Activated CD8-positive, alpha-beta T cell treated with anti-CD3 and anti-CD28 coated beads for 36 hours (primary cell): ENCODE data around the gene SGMS1. TPM values are rescaled to one million over a fixed set of nuclear protein-coding genes. Genes with fewer than 3 reads are reported as not detected.
"Not testable (repeated sequence)": the region's sequence is repeated elsewhere in the genome, so short reads cannot be mapped to it uniquely, and the experiment has no call there.

ENCODE experiments used
- ATAC-seq: fragments of 200-7000 bp; cut with Tn5 transposase; one replicate; pipeline ENCODE4 v1.10.0; 2021; ENCODE audit warnings: mild to moderate bottlenecking, moderate library complexity
- CTCF ChIA-PET: fragments of 350-600 bp; sonication (Branson Sonifier 250); formaldehyde crosslinking; loops from one replicate; lab custom pipeline; 2021; ENCODE audit warnings: antibody characterized with exemption; lab: Charles Lee
- POLR2A ChIA-PET: fragments of 350-600 bp; sonication (Branson Sonifier 250); formaldehyde crosslinking; loops from one replicate; lab custom pipeline; 2021; ENCODE audit warnings: antibody characterized with exemption; lab: Charles Lee
- DNase-seq: peaks from one replicate; pipeline ENCODE4 v3.0.0-alpha.2; 2020
- H3K27ac Mint-ChIP-seq: one replicate; pipeline ENCODE4 v1.8.0; 2021; ENCODE audit warnings: mild to moderate bottlenecking, mixed read lengths
- H3K27me3 Mint-ChIP-seq: one replicate; pipeline ENCODE4 v1.8.0; 2021; ENCODE audit warnings: mixed read lengths
- H3K36me3 Mint-ChIP-seq: one replicate; pipeline ENCODE4 v1.8.0; 2021; ENCODE audit warnings: low read depth, mixed read lengths
- H3K4me1 Mint-ChIP-seq: one replicate; pipeline ENCODE4 v1.8.0; 2021; ENCODE audit warnings: low read depth, mixed read lengths
- H3K4me3 Mint-ChIP-seq: one replicate; pipeline ENCODE4 v1.8.0; 2021; ENCODE audit warnings: mild to moderate bottlenecking, moderate library complexity, mixed read lengths
- H3K9me3 Mint-ChIP-seq: one replicate; pipeline ENCODE4 v1.8.0; 2021; ENCODE audit warnings: mixed read lengths
- intact Hi-C: fragments of 100-400 bp; cut with micrococcal nuclease; formaldehyde crosslinking; loops from one replicate; pipeline ENCODE4 v1.10.0; 2022
- total RNA-seq, 2 experiments: library from RNA; stranded (reverse); gene quantifications; one replicate each; pipeline ENCODE4 v1.2.3, GENCODE V29; 2021
- TF ChIP-seq, protein P1 (sequence below): fragments of 200-600 bp; IDR thresholded peaks from one replicate; pipeline ENCODE4 v1.8.0; 2022; ENCODE audit warnings: antibody characterized with exemption, mild to moderate bottlenecking

The SGMS1 gene
- total RNA-seq, 2 experiments from 2014 or later: 9.0 to 10.6 TPM

DNA sequence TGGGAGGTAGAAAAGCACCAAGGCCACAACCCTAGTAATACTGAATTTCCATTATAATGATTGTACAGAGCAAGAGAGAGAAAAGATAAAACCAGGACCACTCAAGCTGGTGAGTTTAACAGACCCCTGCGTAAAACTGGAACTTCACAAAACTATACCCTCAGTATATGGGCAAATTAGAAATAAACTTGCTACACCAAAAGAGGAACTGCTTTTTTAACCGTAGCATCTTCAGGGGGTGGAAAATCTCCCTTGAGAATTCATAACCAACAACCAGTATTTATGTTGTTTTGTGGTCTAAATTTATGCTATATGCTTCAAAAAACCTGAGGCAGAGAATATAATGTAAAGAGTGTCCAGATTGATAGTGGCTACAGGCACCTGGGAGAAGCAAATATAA, 171.2 kb downstream of the SGMS1 start:
- intact Hi-C loops: no loop called here
- no peaks in the 10 kb centered on the region for H3K9me3 Mint-ChIP-seq
- peaks cover 8% of the 10 kb centered on the region for H3K36me3 Mint-ChIP-seq
- H3K4me3 Mint-ChIP-seq: no peak overlapping the region
- TF ChIP-seq, protein P1, sequence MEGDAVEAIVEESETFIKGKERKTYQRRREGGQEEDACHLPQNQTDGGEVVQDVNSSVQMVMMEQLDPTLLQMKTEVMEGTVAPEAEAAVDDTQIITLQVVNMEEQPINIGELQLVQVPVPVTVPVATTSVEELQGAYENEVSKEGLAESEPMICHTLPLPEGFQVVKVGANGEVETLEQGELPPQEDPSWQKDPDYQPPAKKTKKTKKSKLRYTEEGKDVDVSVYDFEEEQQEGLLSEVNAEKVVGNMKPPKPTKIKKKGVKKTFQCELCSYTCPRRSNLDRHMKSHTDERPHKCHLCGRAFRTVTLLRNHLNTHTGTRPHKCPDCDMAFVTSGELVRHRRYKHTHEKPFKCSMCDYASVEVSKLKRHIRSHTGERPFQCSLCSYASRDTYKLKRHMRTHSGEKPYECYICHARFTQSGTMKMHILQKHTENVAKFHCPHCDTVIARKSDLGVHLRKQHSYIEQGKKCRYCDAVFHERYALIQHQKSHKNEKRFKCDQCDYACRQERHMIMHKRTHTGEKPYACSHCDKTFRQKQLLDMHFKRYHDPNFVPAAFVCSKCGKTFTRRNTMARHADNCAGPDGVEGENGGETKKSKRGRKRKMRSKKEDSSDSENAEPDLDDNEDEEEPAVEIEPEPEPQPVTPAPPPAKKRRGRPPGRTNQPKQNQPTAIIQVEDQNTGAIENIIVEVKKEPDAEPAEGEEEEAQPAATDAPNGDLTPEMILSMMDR: no peak
- DNase-seq (no peak), ATAC-seq (no peak)
- no peak overlapping the region for H3K27ac Mint-ChIP-seq
- H3K4me1 Mint-ChIP-seq: peaks cover 12% of the 10 kb centered on the region
- POLR2A ChIA-PET: no interaction called here
- CTCF ChIA-PET: no interaction called here
- no peaks in the 10 kb centered on the region for H3K27me3 Mint-ChIP-seq

DNA sequence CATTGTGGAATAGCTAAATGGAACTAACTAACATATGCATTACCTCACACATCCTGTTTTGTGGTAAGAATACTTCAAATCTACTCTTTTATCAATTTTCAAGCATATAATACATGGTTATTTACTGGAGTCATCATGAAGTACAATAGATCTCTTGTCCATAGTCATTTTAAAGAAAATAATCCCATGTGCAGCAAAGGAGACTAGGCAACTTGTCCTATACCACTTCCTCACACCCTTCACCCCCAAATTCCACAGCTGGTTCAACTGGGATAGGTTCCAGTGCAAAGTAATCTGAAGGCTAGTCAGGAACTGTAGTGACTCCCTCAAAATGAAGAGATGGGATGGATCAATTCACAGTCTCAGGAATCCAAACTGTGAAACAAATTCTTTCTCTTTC, 176.1 kb downstream of the SGMS1 start:
- CTCF ChIA-PET: no interaction called here
- POLR2A ChIA-PET: interaction anchor here (0.6 kb wide), 1 partner anchor 91 kb away, joined by 3 read pairs; no protein-coding TSS in a partner anchor
- Mint-ChIP-seq H3K4me1 (peaks cover 8% of the 10 kb centered on the region), H3K36me3 (peaks cover 22% of the 10 kb centered on the region), H3K27ac (no peak overlapping the region), H3K9me3 (peaks cover 17% of the 10 kb centered on the region), H3K4me3 (no peak overlapping the region), H3K27me3 (no peaks in the 10 kb centered on the region)
- intact Hi-C loops: no loop called here
- DNase-seq: no peak
- ATAC-seq: no peak
- TF ChIP-seq, protein P1: no peak

DNA sequence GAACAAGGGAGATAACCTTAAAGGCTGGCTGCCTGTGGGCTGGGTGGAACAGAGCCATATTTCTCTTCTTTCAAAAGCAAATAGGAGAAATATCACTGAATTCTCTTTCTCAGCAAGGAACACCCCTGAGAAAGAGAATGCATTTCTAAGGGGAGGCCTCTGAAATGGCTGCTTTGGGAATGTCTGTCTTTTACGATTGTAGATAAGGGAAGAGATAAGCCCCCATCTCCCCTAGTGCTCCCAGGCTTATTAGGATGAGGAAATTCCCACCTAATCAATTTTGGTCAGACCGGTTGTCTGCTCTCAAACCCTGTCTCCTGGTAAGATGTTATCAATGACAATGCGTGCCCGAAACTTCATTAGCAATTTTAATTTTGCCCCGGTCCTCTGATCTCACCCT, 178.0 kb downstream of the SGMS1 start:
- Mint-ChIP-seq H3K36me3 (peaks cover 25% of the 10 kb centered on the region), H3K9me3 (peaks cover 17% of the 10 kb centered on the region)
- ATAC-seq, CTCF ChIA-PET, intact Hi-C loops, H3K27ac Mint-ChIP-seq, H3K27me3 Mint-ChIP-seq, DNase-seq, H3K4me3 Mint-ChIP-seq, POLR2A ChIA-PET, H3K4me1 Mint-ChIP-seq: not testable (repeated sequence)

DNA sequence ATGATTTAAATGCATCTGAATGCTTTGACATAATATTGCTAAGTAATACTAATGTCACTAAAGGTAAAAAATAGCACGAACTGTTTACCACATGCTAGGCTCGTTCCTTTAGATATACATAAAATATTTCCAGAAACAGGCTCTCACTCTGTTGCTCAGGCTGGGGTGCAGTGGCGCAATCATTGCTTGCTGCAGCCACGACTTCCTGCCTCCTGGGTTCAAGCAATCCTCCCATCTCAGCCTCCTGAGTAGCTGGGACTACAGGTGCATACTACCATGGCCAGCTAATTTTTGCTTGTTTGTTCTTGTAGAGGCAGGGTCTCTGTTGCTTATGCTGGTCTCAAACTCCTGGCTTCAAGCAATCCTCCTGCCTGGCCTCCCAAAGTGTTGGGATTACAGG, 183.3 kb downstream of the SGMS1 start:
- no peak for DNase-seq
- H3K4me1 Mint-ChIP-seq: peaks cover 18% of the 10 kb centered on the region
- intact Hi-C loops: no loop called here
- POLR2A ChIA-PET: no interaction called here
- no peaks in the 10 kb centered on the region for H3K27me3 Mint-ChIP-seq
- peaks cover 22% of the 10 kb centered on the region for H3K36me3 Mint-ChIP-seq
- CTCF ChIA-PET: no interaction called here
- no peak for ATAC-seq
- peaks cover 7% of the 10 kb centered on the region for H3K9me3 Mint-ChIP-seq
- TF ChIP-seq, protein P1: no peak
- H3K4me3 Mint-ChIP-seq: no peak overlapping the region
- no peak overlapping the region for H3K27ac Mint-ChIP-seq

- Mint-ChIP-seq H3K36me3 (peaks cover 20% of the 10 kb centered on the region), H3K9me3 (peaks cover 3% of the 10 kb centered on the region), H3K27me3 (no peaks in the 10 kb centered on the region), H3K4me1 (peaks cover 18% of the 10 kb centered on the region), H3K27ac (no peak overlapping the region), H3K4me3 (no peak overlapping the region)
- ATAC-seq: no peak
- intact Hi-C loops: no loop called here
- no peak for DNase-seq
- ChIA-PET POLR2A (no interaction called here), CTCF (interaction anchor here (1.1 kb wide), 1 partner anchor 72 kb away, joined by 4 read pairs; no protein-coding TSS in a partner anchor)
- TF ChIP-seq, protein P1: no peak
Observed at GRCh38 chr10:50439806-50440205, 183.9 kb downstream of the SGMS1 start.
